Progenitor cell of endocrine pancreas (in vitro differentiated cells): ENCODE data around the gene SLIT3. TPM values are rescaled to one million over a fixed set of nuclear protein-coding genes. Genes with fewer than 3 reads are reported as not detected.

Source experiments
- DNase-seq: peaks from one replicate; pipeline ENCODE4 v3.0.0; 2021; ENCODE audit warnings: low spot score; ENCODE audit not compliant: unreplicated experiment
- H3K27ac Mint-ChIP-seq: 2 replicates; pipeline ENCODE4 v1.8.0; 2021; ENCODE audit warnings: mild to moderate bottlenecking, moderate library complexity, mixed read lengths
- H3K27me3 Mint-ChIP-seq: 2 replicates; pipeline ENCODE4 v1.8.0; 2021; ENCODE audit warnings: mixed read lengths
- H3K36me3 Mint-ChIP-seq: 2 replicates; pipeline ENCODE4 v1.8.0; 2022; ENCODE audit warnings: mixed read lengths; ENCODE audit not compliant: insufficient read depth
- H3K4me1 Mint-ChIP-seq: 2 replicates; pipeline ENCODE4 v1.8.0; 2021; ENCODE audit warnings: low read depth, mixed read lengths
- H3K4me3 Mint-ChIP-seq: 2 replicates; pipeline ENCODE4 v1.8.0; 2021; ENCODE audit warnings: low read depth, mild to moderate bottlenecking, moderate library complexity, mixed read lengths
- H3K9me3 Mint-ChIP-seq: 2 replicates; pipeline ENCODE4 v1.8.0; 2021; ENCODE audit warnings: low read depth, mixed read lengths
- CTCF ChIP-seq: fragments of 200-600 bp; sonication (generic); IDR thresholded peaks from one replicate; pipeline ENCODE4 v1.5.0; 2021; ENCODE audit warnings: antibody characterized with exemption, mild to moderate bottlenecking; ENCODE audit not compliant: unreplicated experiment
- total RNA-seq: library from RNA; stranded (reverse); gene quantifications from 2 replicates; pipeline ENCODE4 v1.2.1, GENCODE V29; 2021

SLIT3 gene
- total RNA-seq, 1 donor from 2014 or later: 18.8 TPM

DNA sequence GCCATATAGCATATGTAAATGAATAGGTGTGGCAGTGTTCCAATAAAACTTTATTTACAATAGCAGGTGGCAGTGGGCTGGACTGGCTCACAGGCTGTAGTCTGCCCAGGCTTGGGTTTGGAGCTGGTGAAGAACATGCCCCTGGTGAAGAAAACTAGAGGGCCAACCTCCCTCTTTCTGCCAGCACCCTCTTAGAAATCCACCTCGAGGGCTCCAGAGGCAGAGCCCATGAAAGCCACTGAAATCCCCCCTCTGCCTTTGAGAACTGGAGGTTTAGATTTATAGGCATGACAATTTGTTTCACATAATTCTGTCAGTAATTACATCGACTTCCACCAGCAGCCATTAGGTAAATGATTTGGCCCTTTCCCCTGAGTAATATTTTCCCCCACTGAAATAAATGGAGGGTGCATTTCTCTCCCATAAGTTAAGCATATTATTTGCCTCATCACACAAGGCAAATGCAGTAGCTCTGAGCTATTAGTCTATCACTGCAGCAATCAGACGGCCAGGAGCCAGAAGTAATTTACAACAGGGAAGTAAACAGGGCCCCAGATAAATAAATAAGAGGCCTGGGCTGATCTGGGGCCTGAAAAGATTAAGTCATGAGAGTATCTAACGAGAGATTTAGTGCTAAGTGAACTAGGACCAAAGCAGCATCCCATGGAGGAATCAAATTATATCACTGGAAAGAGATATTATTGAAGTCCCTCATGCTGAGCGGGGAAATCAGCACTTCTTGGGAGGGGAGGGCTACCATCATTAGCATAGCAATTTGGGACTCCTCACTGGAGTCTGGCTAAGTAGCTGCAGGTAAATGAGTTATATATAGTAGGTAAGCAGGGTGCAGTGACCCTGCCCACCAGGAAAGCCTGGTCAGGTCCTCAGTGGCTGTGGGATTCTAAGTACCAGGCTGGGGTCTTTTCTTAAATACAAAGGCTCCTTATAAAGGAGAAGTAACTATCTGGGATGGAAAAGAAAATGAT, 123.9 kb downstream of the SLIT3 start:
- H3K27ac Mint-ChIP-seq: no peak overlapping the region
- no peaks in the 10 kb centered on the region for H3K9me3 Mint-ChIP-seq
- no peaks in the 10 kb centered on the region for H3K36me3 Mint-ChIP-seq
- H3K4me1 Mint-ChIP-seq: peaks cover 8% of the 10 kb centered on the region
- no peaks in the 10 kb centered on the region for H3K27me3 Mint-ChIP-seq
- no peak for TF ChIP-seq CTCF
- DNase-seq: no peak
- H3K4me3 Mint-ChIP-seq: no peak overlapping the region

DNA sequence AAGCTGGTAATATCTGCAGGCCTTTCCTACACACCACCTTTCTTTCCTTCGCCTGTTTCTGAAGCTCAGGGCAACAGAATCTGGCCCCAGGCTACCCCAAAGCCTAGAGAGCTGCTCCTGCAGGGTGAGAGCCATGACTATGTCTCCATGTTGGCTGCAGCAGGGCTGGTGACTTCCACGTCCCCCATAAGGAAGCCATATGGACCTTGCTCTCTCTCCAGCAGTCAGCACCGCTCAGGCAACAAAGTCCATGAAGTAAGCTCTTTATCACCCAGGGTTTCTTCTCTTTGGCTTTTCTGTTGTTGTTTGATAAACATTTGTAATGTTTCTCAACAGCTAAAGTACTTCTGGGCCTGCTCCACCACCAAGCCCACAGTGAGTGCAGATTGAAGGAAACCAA, 125.2 kb downstream of the SLIT3 start:
- Mint-ChIP-seq H3K4me3 (no peak overlapping the region), H3K9me3 (no peaks in the 10 kb centered on the region)
- TF ChIP-seq CTCF: no peak

DNA sequence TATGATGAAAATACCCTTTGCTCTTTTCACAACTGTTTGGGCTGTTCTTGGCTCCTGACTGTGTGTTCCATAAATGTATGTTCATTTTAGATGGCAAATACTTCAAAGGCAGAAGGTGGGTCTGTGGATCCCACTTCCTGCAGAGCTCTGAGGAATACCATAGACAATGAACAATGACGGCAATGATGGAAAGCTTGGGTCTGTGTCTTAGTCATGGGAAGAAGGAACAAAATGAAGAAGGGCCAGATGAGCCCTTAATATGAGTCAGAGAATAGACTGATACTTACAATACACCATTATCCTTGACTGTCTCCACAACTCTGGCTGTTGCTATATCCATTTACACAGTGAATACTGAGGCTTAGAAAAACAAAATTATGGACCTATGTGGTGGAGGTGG, 126.0 kb downstream of the SLIT3 start:
- DNase-seq: no peak
- H3K9me3 Mint-ChIP-seq: no peaks in the 10 kb centered on the region
- H3K27ac Mint-ChIP-seq: no peak overlapping the region
- peaks cover 2% of the 10 kb centered on the region for H3K27me3 Mint-ChIP-seq
- H3K4me3 Mint-ChIP-seq: no peak overlapping the region
- no peaks in the 10 kb centered on the region for H3K36me3 Mint-ChIP-seq
- no peak for TF ChIP-seq CTCF
- H3K4me1 Mint-ChIP-seq: peaks cover 8% of the 10 kb centered on the region

More for the DNA sequence above, 125.2 kb downstream of the SLIT3 start:
- Mint-ChIP-seq H3K27me3 (no peaks in the 10 kb centered on the region), H3K4me1 (peaks cover 8% of the 10 kb centered on the region), H3K36me3 (no peaks in the 10 kb centered on the region), H3K27ac (no peak overlapping the region)
- no peak for DNase-seq

- Mint-ChIP-seq H3K27me3 (peaks cover 3% of the 10 kb centered on the region), H3K9me3 (no peaks in the 10 kb centered on the region), H3K36me3 (no peaks in the 10 kb centered on the region), H3K27ac (no peak overlapping the region), H3K4me1 (peaks cover 8% of the 10 kb centered on the region), H3K4me3 (no peak overlapping the region)
- no peak for DNase-seq
- TF ChIP-seq CTCF: no peak
Observed at GRCh38 chr5:169173372-169173771, 127.6 kb downstream of the SLIT3 start.

GRCh38 chr5:169171515-169171914, 129.4 kb downstream of the SLIT3 start:
- Mint-ChIP-seq H3K36me3 (no peaks in the 10 kb centered on the region), H3K4me1 (no peaks in the 10 kb centered on the region), H3K4me3 (no peak overlapping the region), H3K27me3 (peaks cover 3% of the 10 kb centered on the region), H3K9me3 (no peaks in the 10 kb centered on the region), H3K27ac (no peak overlapping the region)
- TF ChIP-seq CTCF: no peak
- no peak for DNase-seq
